H9 (cell line): ENCODE measurements around the gene OSGEPL1. TPM values are rescaled to one million over a fixed set of nuclear protein-coding genes. Genes with fewer than 3 reads are reported as not detected.

Experiments used
- DNase-seq: peaks from one replicate; pipeline ENCODE4 v3.0.0-alpha.2; 2017
- H2AFZ ChIP-seq: one replicate; pipeline ENCODE4 v1.6.1; 2013; ENCODE audit warnings: mild to moderate bottlenecking, low read length, control low read depth, moderate library complexity
- H2AK5ac ChIP-seq: 2 replicates; pipeline ENCODE4 v1.6.1; 2013; ENCODE audit warnings: low read length, control low read depth, mixed read lengths; ENCODE audit not compliant: insufficient read length
- H2BK120ac ChIP-seq: one replicate; pipeline ENCODE4 v1.6.1; 2013; ENCODE audit warnings: low read depth, mild to moderate bottlenecking, low read length, control low read depth, inconsistent platforms; ENCODE audit not compliant: poor library complexity, severe bottlenecking
- H2BK12ac ChIP-seq: 2 replicates; pipeline ENCODE4 v1.6.1; 2013; ENCODE audit warnings: low read length, control low read depth, mixed read lengths, low read depth; ENCODE audit not compliant: insufficient read length
- H2BK15ac ChIP-seq: 2 replicates; pipeline ENCODE4 v1.6.1; 2013; ENCODE audit warnings: low read depth, low read length, control low read depth
- H2BK20ac ChIP-seq: one replicate; pipeline ENCODE4 v1.6.1; 2013; ENCODE audit warnings: low read depth, mild to moderate bottlenecking, low read length, control low read depth, inconsistent platforms; ENCODE audit not compliant: poor library complexity, severe bottlenecking
- H2BK5ac ChIP-seq: 2 replicates; pipeline ENCODE4 v1.6.1; 2013; ENCODE audit warnings: low read length, control low read depth, mixed read lengths; ENCODE audit not compliant: insufficient read length
- H3K14ac ChIP-seq: 2 replicates; pipeline ENCODE4 v1.6.1; 2013; ENCODE audit warnings: low read length, control low read depth; ENCODE audit not compliant: insufficient read depth
- H3K18ac ChIP-seq: 2 replicates; pipeline ENCODE4 v1.6.1; 2013; ENCODE audit warnings: low read depth, mild to moderate bottlenecking, mixed read lengths, low read length, control low read depth; ENCODE audit not compliant: insufficient read length
- H3K23ac ChIP-seq: 2 replicates; pipeline ENCODE4 v1.6.1; 2013; ENCODE audit warnings: low read length, control low read depth, mixed read lengths, low read depth; ENCODE audit not compliant: insufficient read length
- H3K23me2 ChIP-seq: 2 replicates; pipeline ENCODE4 v1.6.1; 2013; ENCODE audit warnings: low read depth, mild to moderate bottlenecking, mixed read lengths, low read length, control low read depth; ENCODE audit not compliant: insufficient read length, poor library complexity, severe bottlenecking
- H3K27ac ChIP-seq: 2 replicates; pipeline ENCODE4 v1.5.1; 2013; ENCODE audit warnings: low read length, control low read depth, mixed read lengths, low read depth; ENCODE audit not compliant: insufficient read length
- H3K27me3 ChIP-seq: 2 replicates; pipeline ENCODE4 v1.6.1; 2013; ENCODE audit warnings: low read length, control low read depth, inconsistent platforms; ENCODE audit not compliant: insufficient read depth
- H3K4ac ChIP-seq: 2 replicates; pipeline ENCODE4 v1.6.1; 2013; ENCODE audit warnings: low read depth, mild to moderate bottlenecking, control low read depth, inconsistent platforms, low read length, moderate library complexity
- H3K4me1 ChIP-seq: 2 replicates; pipeline ENCODE4 v1.6.1; 2013; ENCODE audit warnings: low read length, control low read depth, inconsistent platforms; ENCODE audit not compliant: insufficient read depth
- H3K4me2 ChIP-seq: 2 replicates; pipeline ENCODE4 v1.6.1; 2013; ENCODE audit warnings: low read length, control low read depth, mixed read lengths; ENCODE audit not compliant: insufficient read length, insufficient read depth
- H3K56ac ChIP-seq: 2 replicates; pipeline ENCODE4 v1.6.1; 2013; ENCODE audit warnings: low read depth, mild to moderate bottlenecking, mixed read lengths, low read length, control low read depth; ENCODE audit not compliant: insufficient read length
- H3K79me1 ChIP-seq: 2 replicates; pipeline ENCODE4 v1.6.1; 2013; ENCODE audit warnings: low read depth, mild to moderate bottlenecking, moderate library complexity, low read length, control low read depth, inconsistent platforms; ENCODE audit not compliant: insufficient read depth, poor library complexity, severe bottlenecking
- H3K79me2 ChIP-seq: 2 replicates; pipeline ENCODE4 v1.6.1; 2013; ENCODE audit warnings: low read length, control low read depth, inconsistent platforms; ENCODE audit not compliant: insufficient read depth
- H3K9ac ChIP-seq: 2 replicates; pipeline ENCODE4 v1.6.1; 2013; ENCODE audit warnings: low read length, control low read depth, mixed read lengths; ENCODE audit not compliant: insufficient read length; ENCODE audit errors: extremely low read depth
- H3K9me3 ChIP-seq: one replicate; pipeline ENCODE4 v1.6.1; 2013; ENCODE audit warnings: low read depth, low read length, inconsistent platforms; ENCODE audit not compliant: control insufficient read depth
- H3T11ph ChIP-seq: one replicate; pipeline ENCODE4 v1.6.1; 2013; ENCODE audit warnings: mild to moderate bottlenecking, low read length, control low read depth, inconsistent platforms
- H4K20me1 ChIP-seq: one replicate; pipeline ENCODE4 v1.6.1; 2013; ENCODE audit not compliant: control insufficient read depth, insufficient read length, insufficient read depth
- H4K5ac ChIP-seq: 2 replicates; pipeline ENCODE4 v1.6.1; 2013; ENCODE audit warnings: low read depth, mild to moderate bottlenecking, mixed read lengths, low read length, control low read depth; ENCODE audit not compliant: insufficient read length
- H4K8ac ChIP-seq: replicated peaks from 2 replicates; pipeline ENCODE4 v1.6.1; 2013; ENCODE audit warnings: low read length, control low read depth, mixed read lengths, low read depth; ENCODE audit not compliant: insufficient read length
- H4K91ac ChIP-seq: 2 replicates; pipeline ENCODE4 v1.6.1; 2013; ENCODE audit warnings: low read depth, mild to moderate bottlenecking, moderate library complexity, mixed read lengths, low read length, control low read depth; ENCODE audit not compliant: insufficient read length
- H3K27ac Mint-ChIP-seq, 3 experiments: 2 replicates in 2 of 3; 3 replicates in 1 of 3; pipeline ENCODE4 v1.8.0; 2020 to 2021; ENCODE audit warnings: mixed read lengths in 3 of 3, mild to moderate bottlenecking in 1 of 3, moderate library complexity in 1 of 3
- H3K27me3 Mint-ChIP-seq: 2 replicates; pipeline ENCODE4 v1.8.0; 2021; ENCODE audit warnings: low read depth, mild to moderate bottlenecking, moderate library complexity, mixed read lengths
- H3K36me3 Mint-ChIP-seq, 3 experiments: 2 replicates in 2 of 3; 3 replicates in 1 of 3; pipeline ENCODE4 v1.8.0; 2020 to 2021; ENCODE audit warnings: low read depth in 3 of 3, mixed read lengths in 3 of 3; ENCODE audit not compliant: insufficient read depth in 1 of 3
- H3K4me1 Mint-ChIP-seq, 2 experiments: 2 replicates each; pipeline ENCODE4 v1.8.0; 2020; ENCODE audit warnings: mixed read lengths in 2 of 2
- H3K4me3 Mint-ChIP-seq, 2 experiments: 2 replicates in 1 of 2; 3 replicates in 1 of 2; pipeline ENCODE4 v1.8.0; 2020 to 2021; ENCODE audit warnings: mild to moderate bottlenecking in 2 of 2, mixed read lengths in 2 of 2, moderate library complexity in 1 of 2
- H3K9me3 Mint-ChIP-seq, 2 experiments: 2 replicates in 1 of 2; 3 replicates in 1 of 2; pipeline ENCODE4 v1.8.0; 2020; ENCODE audit warnings: mild to moderate bottlenecking in 2 of 2, mixed read lengths in 2 of 2, moderate library complexity in 1 of 2
- CTCF ChIP-seq: fragments of 200-600 bp; sonication (generic); conservative IDR thresholded peaks from 3 replicates; pipeline ENCODE4 v1.8.0; 2021; ENCODE audit warnings: antibody characterized with exemption, mild to moderate bottlenecking
- WGBS: extraction: QIAGEN DNeasy Blood & Tissue Kit; methylation state at CpG from one replicate; pipeline ENCODE4 v1.1.7; 2013; ENCODE audit warnings: missing lambda C conversion rate, low lambda C conversion rate, mixed read lengths; ENCODE audit not compliant: insufficient read length; ENCODE audit errors: extremely low coverage; 5-methylcytosine and 5-hydroxymethylcytosine counted together
- total RNA-seq: library from RNA; stranded (reverse); gene quantifications from 2 replicates; pipeline ENCODE4 v1.2.1, GENCODE V29; 2021

OSGEPL1 gene
- total RNA-seq, 1 experiment from 2014 or later: 10.7 TPM

- no peak overlapping the region for H3K4me3 Mint-ChIP-seq
- Histone ChIP-seq H3K79me2 (no peaks in the 10 kb centered on the region), H2BK20ac (no peak overlapping the region), H2AK5ac (no peak overlapping the region), H2BK5ac (no peak overlapping the region), H3K23me2 (no peaks in the 10 kb centered on the region), H3K4ac (no peak overlapping the region), H3K27me3 (no peaks in the 10 kb centered on the region; the same call in 1 of the 2 replicates), H2AFZ (no peak overlapping the region), H3T11ph (no peak overlapping the region), H2BK12ac (no peak overlapping the region), H2BK120ac (no peak overlapping the region), H3K4me1 (no peaks in the 10 kb centered on the region), H4K5ac (no peak overlapping the region), H3K14ac (no peak overlapping the region), H3K18ac (no peak overlapping the region), H3K23ac (no peak overlapping the region), H2BK15ac (no peak overlapping the region), H3K4me2 (no peak overlapping the region), H3K56ac (no peak overlapping the region), H4K91ac (no peak overlapping the region), H3K9me3 (no peaks in the 10 kb centered on the region), H4K20me1 (no peaks in the 10 kb centered on the region), H3K79me1 (no peaks in the 10 kb centered on the region), H3K27ac (no peak overlapping the region), H3K9ac (no peak overlapping the region), H4K8ac (no peak overlapping the region)
- no peak for TF ChIP-seq CTCF
- no peaks in the 10 kb centered on the region for H3K27me3 Mint-ChIP-seq
- peaks cover 14 to 59% (median 41%) of the 10 kb centered on the region in 3 experiments; a peak in 6 of 7 replicates for H3K36me3 Mint-ChIP-seq
- H3K9me3 Mint-ChIP-seq: no peaks in the 10 kb centered on the region
- no CpG with 5 or more reads among the region's 1 CpG for WGBS
- H3K27ac Mint-ChIP-seq: no peak overlapping the region
- H3K4me1 Mint-ChIP-seq: no peaks in the 10 kb centered on the region
- DNase-seq: no peak
These were observed 9.6 kb upstream of the OSGEPL1 start for GRCh38 chr2:189772212-189772611.
